CD4-positive, alpha-beta T cell treated with Interferon alpha-2 for 1 hour (primary cell): ENCODE measurements around the gene SGCD.
A peak's percentile ranks its signal among the peaks of the same experiment; 100 is the strongest.
"Not testable (repeated sequence)": the region's sequence is repeated elsewhere in the genome, so short reads cannot be mapped to it uniquely, and the experiment has no call there.

ENCODE experiments used
- DNase-seq, 2 donors: peaks; one replicate each; pipeline ENCODE4 v3.0.0-alpha.2; 2020 to 2022

Gene SGCD

GRCh38 chr5:156664832-156665231 lies 337.9 kb downstream of the SGCD start:
- DNase-seq, result peak in 1 of 2 donors; percentile 6

- DNase-seq, result not testable (repeated sequence)
Measured at GRCh38 chr5:156666686-156667085, 339.7 kb downstream of the SGCD start.

DNA sequence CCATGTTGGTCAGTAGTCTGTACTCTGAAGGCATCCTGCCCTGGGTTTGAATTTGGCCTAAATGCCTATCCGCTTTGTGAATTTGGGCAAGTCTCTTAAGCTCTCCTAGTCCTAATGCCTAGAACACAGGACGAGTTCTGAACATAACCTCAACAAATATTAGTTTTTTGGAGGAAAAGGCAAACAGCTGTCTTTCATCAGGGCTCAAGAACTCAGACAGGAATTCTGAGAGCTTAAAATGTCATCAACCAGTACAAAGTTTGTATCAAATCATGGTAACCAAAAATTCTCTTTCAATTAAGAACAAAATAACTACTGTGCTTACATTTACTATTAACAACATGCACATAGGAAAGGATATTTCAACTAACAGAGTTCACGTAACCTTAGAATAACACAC lies 340.7 kb downstream of the SGCD start:
- DNase-seq, result no peak

DNA sequence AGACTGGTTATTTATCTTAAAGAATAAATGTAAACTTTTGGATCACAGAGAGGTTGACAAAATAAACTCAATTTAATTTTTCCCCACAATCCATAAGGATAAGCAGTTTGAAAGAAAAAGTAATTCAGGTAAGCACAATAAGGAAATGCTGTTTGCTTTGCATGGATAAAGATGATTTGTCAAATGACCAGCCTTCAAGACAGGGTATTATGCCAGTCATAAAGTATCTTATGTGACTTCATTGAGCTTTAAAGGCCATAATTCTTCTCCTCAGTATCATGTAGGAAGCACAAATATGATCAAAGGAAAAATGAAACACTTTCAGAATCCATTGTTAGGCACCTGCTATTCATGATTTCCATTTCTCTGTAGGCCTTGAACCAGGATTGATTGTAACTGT lies 342.5 kb downstream of the SGCD start:
- DNase-seq, result no peak

GRCh38 chr5:156670615-156671014 lies 343.7 kb downstream of the SGCD start:
- no peak for DNase-seq

DNA sequence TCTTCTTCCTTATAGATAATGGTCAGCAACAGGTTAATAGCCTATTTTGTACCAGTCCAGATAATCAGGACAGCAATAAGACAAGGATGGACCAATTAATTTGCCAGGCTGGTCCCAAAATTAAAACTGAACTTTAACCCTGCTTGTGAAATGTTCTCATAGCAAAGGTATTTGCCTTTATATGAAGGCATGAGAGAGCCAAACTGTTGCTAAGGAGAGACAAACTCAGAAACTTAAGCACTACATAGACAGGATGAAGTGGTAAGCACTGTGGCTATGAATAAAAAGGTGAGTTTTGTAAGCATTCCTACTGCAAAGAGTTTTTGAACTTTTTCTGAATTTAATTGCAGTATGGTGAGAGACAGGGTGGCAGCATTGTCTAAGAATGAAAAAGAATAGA lies 348.4 kb downstream of the SGCD start:
- no peak for DNase-seq

DNA sequence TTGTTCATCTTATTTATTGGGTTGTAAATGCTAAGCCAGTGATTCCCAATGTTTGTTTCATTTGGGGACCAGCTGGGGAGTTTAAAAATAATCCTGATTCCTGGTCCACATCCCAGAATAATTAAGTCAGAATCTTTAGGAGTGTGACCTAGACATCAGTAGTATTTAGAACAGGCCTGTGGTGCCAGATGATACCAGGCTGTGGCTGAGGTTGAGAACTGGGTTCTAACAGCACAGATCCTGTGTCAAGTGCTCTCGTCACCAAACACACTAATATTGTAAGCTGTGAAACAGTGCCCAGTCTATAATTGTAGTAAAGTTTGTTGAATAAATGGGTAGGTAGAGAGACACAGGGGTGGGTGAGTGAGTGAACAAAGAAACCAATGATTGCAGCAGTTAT lies 351.0 kb downstream of the SGCD start:
- DNase-seq, result no peak

DNA sequence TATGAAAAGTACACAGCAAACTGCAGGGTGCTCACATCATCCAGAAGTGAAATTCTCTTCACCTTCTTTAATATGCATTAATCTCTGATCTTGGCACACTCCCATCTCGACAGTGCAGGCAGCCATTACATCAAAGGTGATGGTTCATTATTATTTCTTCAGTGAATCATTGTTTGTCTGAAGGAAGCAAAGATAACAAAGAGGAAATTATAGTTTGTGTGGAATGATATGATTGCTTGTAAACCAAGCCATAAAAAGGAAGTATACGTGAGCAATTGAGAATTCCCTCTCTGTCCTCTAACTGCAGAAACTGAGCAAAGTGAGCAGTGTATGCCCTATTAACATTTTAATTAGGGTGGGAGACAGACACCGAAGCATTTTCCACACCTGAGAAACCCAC lies 351.5 kb downstream of the SGCD start:
- DNase-seq, result no peak

- no peak for DNase-seq
Measured at GRCh38 chr5:156680831-156681230, 353.9 kb downstream of the SGCD start.

DNA sequence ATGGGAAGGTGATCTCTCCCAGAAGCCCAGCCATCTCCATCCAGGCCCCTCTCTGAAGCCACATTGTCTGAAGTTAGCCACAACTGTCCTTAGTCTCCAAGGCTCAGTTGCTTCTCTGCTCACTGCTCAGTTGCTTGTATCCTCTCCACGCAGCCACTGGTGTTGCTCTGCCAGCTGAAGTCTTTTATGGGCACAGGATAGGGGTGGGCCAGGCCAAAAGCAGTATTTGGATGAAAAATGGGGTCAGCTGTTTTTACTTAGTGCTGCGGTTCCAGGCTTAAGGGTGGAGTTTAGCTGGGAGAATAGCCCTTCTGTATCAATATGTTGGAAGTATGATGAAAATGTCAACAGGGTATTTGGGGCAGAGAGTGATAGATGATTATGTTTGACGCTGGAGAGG lies 354.3 kb downstream of the SGCD start:
- no peak for DNase-seq

DNA sequence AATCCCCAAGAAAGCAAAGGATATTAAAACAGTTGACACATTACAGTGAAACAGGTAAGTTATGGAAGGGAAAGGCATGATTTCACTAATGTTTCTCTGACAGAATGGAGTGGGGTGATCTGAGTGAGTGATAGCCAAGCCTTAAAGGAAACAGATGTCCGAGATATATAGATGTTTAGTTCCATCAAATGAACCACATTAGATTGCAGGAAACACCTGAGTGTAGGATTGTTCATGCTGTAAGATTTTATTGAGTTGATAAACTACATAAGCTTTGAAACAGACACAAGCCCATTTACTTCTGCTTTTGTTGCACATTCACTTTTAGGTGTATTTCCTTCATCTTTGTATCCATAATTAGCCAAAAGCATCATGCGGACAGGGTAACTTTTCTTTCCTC lies 356.0 kb downstream of the SGCD start:
- DNase-seq, result no peak

- DNase-seq, result no peak
Measured at GRCh38 chr5:156683509-156683908, 356.5 kb downstream of the SGCD start.

DNA sequence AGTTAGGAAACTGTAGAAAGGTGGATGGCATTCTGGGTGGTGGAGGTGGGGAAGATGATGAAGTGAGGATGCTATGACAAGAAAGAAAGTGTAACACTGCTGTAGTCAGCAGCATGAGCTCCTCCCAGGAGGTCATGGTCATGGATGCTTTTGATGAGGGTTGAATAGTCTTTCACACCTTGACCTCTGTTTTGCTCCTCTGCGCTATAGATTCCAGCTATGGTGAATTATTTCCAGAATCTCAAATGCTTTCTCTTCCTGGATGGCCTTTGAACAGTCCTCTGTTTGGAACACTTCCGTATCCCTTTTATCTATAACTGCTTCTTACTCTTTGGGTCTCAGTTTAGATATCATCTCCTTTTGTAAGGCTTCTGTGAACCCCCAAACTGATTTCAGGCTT lies 357.3 kb downstream of the SGCD start:
- no peak for DNase-seq

DNA sequence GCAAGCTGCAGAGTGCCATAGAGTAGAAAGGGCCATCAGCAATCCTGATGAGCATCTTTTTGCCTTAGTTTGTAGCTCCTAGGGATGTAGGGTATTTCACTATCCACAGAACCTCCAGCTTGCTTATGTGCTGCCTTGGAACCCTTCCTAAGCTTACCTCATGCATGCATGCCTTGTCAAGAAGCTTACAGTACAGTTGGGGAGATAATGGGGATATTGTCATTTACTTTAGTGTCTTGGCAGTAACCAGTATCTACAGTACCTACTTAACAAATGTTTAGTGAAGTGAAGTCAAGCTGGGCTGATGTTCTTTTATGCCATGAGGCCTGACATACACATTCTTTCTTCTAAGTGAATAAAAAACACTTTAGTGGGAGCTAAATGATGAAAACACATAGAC lies 358.5 kb downstream of the SGCD start:
- no peak for DNase-seq

DNA sequence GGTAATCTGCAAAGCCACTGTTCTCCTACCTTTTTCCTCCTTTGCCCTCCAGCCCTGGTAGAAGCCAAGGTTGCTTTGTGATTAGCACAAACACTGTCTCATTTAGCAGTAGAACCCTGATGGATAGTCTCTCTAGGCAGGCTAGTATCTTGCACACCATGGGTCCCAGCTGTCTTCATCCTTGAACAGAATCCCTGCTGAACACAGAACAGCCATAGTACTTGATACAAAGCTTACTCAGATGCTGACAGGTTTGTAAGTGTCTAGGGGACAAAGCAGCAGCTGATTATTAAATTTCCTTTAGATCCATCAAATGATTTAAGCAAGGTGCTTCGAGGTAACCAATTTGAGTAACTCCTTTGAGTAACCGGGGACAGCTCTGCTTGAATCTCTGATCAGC lies 359.4 kb downstream of the SGCD start:
- DNase-seq, result no peak

DNA sequence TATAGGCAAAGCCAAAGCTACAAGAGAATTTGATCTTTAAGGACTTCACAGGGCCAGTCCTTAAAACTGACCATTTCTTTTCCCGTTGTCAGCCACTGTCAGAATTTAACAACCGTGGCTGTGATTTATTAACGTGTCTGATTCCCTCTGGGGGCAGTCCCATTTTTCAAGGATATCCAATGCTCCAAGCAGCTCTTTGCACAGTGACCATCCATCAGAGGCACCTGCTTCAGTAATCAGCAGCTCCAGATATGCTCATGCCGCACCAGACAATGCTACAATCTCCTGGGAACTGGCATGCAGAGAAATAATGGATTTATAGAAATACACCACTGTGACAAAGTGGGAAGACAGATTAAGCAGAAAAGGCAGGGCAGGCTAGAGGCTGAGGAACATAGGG lies 359.8 kb downstream of the SGCD start:
- DNase-seq, result no peak

- no peak for DNase-seq
Measured at GRCh38 chr5:156687514-156687913, 360.6 kb downstream of the SGCD start.

DNA sequence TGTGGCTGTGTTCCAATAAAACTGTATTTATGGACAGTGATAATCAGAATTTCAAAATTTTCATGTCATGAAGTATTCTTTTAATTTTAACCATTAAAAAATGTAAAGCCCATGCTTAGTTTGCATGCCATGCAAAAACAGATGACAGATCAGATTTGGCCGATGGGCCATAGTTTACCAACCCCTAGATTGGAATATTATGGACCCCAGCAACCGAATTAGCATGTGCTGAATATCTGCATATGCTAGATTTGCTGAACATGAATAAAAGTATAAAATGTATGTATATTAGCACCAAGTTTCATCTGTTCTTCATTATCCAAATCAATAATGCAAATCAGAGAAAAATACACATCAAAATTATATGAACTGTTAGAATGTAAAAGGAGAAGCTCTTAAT lies 364.6 kb downstream of the SGCD start:
- no peak for DNase-seq

GRCh38 chr5:156693113-156693512 lies 366.1 kb downstream of the SGCD start:
- no peak for DNase-seq

- no peak for DNase-seq
Measured at GRCh38 chr5:156694598-156694997, 367.6 kb downstream of the SGCD start.

DNA sequence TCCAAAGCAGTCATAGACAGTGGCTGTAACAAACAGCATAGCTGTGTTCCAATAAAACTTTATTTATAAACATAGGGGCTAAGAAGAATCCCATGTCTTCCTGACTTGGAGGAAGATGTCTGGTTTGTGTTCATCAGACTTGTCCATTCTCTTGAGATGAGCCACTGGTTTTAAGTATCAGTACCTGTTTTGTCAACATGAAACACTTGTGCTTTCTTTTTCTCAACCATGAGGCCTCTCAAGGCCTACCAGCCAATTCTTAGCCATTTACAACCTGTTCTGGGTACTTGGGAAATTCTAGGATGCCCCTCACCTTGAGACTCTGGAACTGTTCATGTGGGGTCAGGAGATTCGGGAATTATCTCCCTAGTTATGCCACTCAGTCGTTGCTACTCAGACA lies 368.8 kb downstream of the SGCD start:
- DNase-seq, result no peak

DNA sequence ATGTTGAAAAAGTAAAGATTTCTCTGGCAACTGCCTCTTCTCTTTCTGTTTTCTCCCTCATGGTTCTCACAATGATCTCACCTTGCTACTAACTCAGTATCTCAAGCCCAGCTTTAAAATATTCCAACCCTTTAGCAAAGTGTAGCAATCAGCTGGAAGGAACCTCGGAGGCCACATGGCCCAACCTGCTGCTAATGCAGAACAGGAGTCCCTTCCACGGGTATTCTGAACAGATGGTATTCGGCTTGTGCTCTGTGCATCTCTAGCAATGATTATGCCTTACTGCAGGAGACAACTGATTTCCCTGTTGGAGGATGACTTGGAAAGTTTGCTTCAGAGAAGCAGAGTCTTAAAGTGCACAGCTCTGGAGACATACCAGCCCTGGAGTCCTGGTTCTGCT lies 371.4 kb downstream of the SGCD start:
- no peak for DNase-seq

DNA sequence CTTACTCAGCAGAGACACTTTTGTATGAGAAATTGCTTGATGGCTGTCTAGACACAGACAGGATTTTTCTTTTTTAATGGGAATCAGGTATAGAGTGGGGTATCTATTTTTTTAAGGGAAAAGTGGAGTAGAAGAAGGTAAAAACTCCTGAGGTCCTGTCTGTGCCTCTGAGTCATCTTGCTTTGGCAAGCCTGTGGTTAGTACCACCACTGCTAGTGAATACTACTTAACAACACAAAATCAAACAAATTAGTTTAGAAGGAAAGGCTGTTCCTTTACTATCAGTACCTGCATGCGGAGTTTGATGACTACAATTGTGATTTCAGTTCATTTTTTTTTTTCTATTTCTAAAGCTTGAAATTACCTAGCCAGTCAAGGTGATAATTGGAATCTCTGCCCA lies 372.2 kb downstream of the SGCD start:
- no peak for DNase-seq

GRCh38 chr5:156704139-156704538 lies 377.2 kb downstream of the SGCD start:
- DNase-seq, result no peak

DNA sequence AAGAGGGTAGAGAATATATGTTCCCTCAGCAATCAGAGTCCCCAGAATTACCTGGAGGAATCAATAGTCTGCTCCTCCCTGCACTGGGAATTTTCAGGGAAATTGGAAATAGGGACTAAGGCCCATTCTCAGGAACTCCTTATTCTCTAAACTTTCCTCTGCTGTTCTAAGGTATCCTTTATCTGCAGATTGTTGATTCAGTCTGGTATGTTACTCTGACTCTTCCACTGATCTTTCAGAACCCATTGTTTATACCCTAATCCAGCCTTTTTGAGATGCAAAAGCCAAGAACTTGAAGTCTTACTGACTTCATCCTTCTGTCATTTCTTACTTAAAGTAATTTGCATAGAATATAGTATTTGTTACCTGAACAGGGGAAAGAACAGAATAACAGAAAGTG lies 379.7 kb downstream of the SGCD start:
- DNase-seq, result no peak

DNA sequence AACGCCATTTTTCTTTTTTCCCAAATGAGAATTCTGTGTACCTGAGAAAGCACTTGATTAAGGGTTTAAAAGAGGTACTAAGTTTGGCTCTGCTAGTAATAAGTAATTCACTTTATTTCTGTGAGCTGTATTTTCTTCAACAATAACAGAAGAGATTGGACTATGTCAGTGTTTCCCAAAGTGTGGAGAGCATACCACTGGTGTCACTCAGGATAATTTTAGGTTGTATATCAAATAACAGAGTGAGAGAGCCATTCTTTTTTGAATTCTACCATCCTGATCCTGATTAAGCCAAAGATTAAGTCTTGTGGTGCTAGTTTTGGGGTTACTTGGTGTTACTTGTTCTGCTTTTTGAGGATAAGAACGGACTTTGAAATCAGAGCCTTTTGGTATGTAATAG lies 380.8 kb downstream of the SGCD start:
- DNase-seq, result no peak
